OCI-LY1 (cell line): ENCODE results near the gene ZBTB20.

Experiments used
- CTCF ChIP-seq: fragments of 200-600 bp; sonication (generic), shearing (Covaris generic); IDR thresholded peaks from 2 replicates; pipeline ENCODE4 v1.5.1; 2017; ENCODE audit warnings: mild to moderate bottlenecking, antibody characterized with exemption, low read length, moderate library complexity, mixed read lengths
- EZH2 ChIP-seq: fragments of 200-600 bp; sonication (generic), shearing (Covaris generic); IDR thresholded peaks from 2 replicates; pipeline ENCODE4 v1.8.0; 2017; ENCODE audit warnings: borderline replicate concordance, mixed run types, mild to moderate bottlenecking, antibody characterized with exemption, low read length, moderate library complexity, mixed read lengths

GRCh38 chr3:114709102-114709501 lies 438.0 kb downstream of the ZBTB20 start:
- TF ChIP-seq EZH2 (no peak), CTCF (no peak)
